Measurements from ENCODE around the gene TBC1D7.

The TBC1D7 gene

GRCh38 chr6:13272131-13273046, 55.9 kb downstream of the TBC1D7 start:
- DNase-seq (ENCODE audit: low read depth) = no peak

GRCh38 chr6:13268913-13269518, 59.3 kb downstream of the TBC1D7 start:
- DNase-seq (ENCODE audit: low read depth) = no peak

- no peak for DNase-seq (ENCODE audit: low read depth)
These were observed 61.1 kb downstream of the TBC1D7 start for GRCh38 chr6:13267142-13267651.

GRCh38 chr6:13263669-13264068, 64.7 kb downstream of the TBC1D7 start:
- DNase-seq (ENCODE audit: low read depth) = no peak

- DNase-seq (ENCODE audit: low read depth) = no peak
These were observed 65.8 kb downstream of the TBC1D7 start for GRCh38 chr6:13262302-13263230.

- no peak for DNase-seq (ENCODE audit: low read depth)
These were observed 66.8 kb downstream of the TBC1D7 start for GRCh38 chr6:13261464-13261994.

- no peak for DNase-seq (ENCODE audit: low read depth)
These were observed 67.5 kb downstream of the TBC1D7 start for GRCh38 chr6:13260831-13261230.

GRCh38 chr6:13260101-13260598, 68.2 kb downstream of the TBC1D7 start:
- no peak for DNase-seq (ENCODE audit: low read depth)

- DNase-seq (ENCODE audit: low read depth) = no peak
These were observed 68.9 kb downstream of the TBC1D7 start for GRCh38 chr6:13259393-13259792.

- no peak for DNase-seq (ENCODE audit: low read depth)
These were observed 71.9 kb downstream of the TBC1D7 start for GRCh38 chr6:13256266-13257001.
